ENCODE data around the gene NSD1.
"Not testable (repeated sequence)": the region's sequence is repeated elsewhere in the genome, so short reads cannot be mapped to it uniquely, and the experiment has no call there.

GRCh38 chr5:177150061-177150460, 16.5 kb downstream of the NSD1 start:
- TF ChIP-seq POLR2A, POLR2AphosphoS5 (IDR thresholded peaks at IDR 0.05): not testable (repeated sequence)
